GM12875 (cell line): ENCODE results near the gene ZSWIM8.

Source experiments
- H3K4me3 ChIP-seq: one replicate; pipeline ENCODE4 v1.5.1; 2011; ENCODE audit warnings: low read depth, low read length, control low read depth
- CTCF ChIP-seq: IDR thresholded peaks from 2 replicates; pipeline ENCODE4 v1.5.1; 2011; ENCODE audit warnings: low read depth, mild to moderate bottlenecking, control low read depth, inconsistent platforms, low read length, moderate library complexity, borderline replicate concordance; ENCODE audit not compliant: insufficient read depth

ZSWIM8 gene

GRCh38 chr10:73799899-73800559, 14.6 kb downstream of the ZSWIM8 start:
- H3K4me3 ChIP-seq: no peak overlapping the region
- TF ChIP-seq CTCF: no peak

DNA sequence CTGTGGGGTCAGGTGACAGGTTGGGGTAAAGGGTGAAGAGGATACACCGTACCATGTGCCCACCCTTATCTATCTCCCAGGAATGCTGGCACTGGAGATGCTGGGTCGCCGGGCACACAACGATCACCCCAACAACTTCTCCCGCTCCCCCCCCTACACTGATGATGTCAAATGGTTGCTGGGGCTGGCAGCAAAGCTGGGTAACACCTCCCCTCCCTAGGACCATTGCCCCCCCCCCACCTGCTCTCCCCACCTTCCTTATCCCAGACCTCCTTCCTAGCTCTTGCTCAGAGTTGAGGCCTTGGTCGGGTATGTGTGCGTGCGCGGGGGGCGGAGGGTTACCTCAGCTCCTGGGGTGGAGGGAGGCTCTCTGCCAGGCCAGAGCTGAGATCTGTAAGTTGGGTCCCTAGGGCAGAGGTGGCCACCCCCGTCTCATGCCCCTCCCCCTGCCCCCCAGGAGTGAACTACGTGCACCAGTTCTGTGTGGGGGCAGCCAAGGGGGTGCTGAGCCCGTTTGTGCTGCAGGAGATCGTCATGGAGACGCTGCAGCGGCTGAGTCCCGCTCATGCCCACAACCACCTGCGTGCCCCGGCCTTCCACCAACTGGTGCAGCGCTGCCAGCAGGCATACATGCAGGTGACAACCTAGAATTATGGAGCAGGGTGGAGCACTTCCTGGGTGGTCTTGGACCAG, 15.3 kb downstream of the ZSWIM8 start:
- no peak overlapping the region for H3K4me3 ChIP-seq
- no peak for TF ChIP-seq CTCF

GRCh38 chr10:73801253-73801590, 15.8 kb downstream of the ZSWIM8 start:
- TF ChIP-seq CTCF: no peak
- H3K4me3 ChIP-seq: no peak overlapping the region

GRCh38 chr10:73802276-73802991, 17.0 kb downstream of the ZSWIM8 start:
- H3K4me3 ChIP-seq: no peak overlapping the region
- TF ChIP-seq CTCF: no peak

DNA sequence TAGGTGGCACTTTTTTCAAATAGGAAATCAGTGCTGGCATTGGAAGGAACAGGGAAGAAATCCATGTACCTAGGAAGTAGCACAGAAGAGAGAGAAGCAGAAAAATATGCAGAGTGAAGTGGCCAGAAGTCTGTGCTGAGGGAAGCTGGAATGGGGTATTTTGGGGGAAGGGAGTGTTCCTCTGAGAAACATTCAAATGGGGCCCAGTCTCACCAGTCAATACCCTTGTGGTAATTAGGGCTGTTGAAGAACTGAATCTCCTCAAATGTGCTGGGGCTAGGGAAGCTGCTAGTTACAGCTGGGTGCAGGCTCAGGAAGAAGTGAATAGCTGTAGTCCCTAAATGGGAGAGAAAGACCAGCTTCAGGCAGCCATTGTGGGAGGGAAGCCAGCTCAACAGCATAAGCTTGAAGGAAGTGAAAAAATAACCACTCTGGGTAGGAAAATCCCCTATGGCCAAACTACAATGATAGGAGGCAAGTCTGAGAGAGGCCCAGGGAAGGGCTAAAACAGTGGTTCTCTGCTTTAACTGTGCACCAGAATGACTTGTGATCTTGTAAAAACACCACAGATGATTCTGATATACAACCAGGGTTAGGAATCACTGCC, 18.4 kb downstream of the ZSWIM8 start:
- TF ChIP-seq CTCF: no peak
- no peak overlapping the region for H3K4me3 ChIP-seq

DNA sequence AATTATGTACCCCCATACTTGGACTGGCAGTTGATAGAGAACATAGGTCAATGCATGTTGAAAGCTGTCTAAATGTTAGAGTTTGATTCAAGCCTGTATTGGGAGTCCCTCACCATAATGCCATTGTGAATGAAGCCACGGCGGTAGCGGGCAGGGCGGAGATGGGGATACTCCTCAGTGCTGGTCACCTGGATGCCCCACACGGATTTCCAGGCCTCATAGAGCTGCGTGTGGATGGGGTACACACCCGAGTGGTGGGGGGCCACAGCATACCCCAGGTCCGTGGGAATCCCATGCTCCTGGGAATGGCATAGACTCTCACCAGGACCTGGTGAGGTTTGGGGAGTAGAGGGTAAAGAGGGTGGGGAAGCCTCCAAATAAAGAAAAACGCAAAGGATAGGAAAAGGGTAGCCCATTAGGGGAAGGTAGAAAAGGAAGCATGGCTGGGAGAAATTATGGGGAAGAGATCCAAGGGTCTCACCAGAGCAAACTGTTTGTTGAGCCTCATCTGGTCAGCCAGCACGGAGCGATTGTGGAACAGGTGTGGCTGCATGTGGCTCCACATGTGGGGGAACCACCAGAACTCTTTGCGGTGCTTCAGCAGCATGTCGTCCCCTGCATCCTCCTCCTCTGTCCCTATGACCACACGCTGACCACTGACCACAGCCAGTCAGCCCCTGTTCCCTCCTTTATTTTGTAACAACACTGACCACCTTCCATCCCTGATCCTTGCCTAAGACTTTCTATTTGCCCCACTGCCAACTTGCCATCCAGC, 21.0 kb downstream of the ZSWIM8 start:
- H3K4me3 ChIP-seq: no peak overlapping the region
- no peak for TF ChIP-seq CTCF
